HUES64 (cell line): ENCODE data around the gene PREX1.

ENCODE experiments used
- H3K27ac ChIP-seq: 2 replicates; pipeline ENCODE4 v1.7.0; 2013; ENCODE audit warnings: low read depth, low read length, inconsistent platforms
- H3K27me3 ChIP-seq: 2 replicates; pipeline ENCODE4 v1.6.1; 2013; ENCODE audit warnings: mild to moderate bottlenecking, low read length; ENCODE audit not compliant: insufficient read depth
- H3K36me3 ChIP-seq: 2 replicates; pipeline ENCODE4 v1.6.1; 2013; ENCODE audit warnings: mild to moderate bottlenecking, low read length; ENCODE audit not compliant: insufficient read depth
- H3K4me1 ChIP-seq: 2 replicates; pipeline ENCODE4 v1.6.1; 2013; ENCODE audit warnings: mild to moderate bottlenecking, low read length, moderate library complexity; ENCODE audit not compliant: insufficient read depth
- H3K4me3 ChIP-seq: 2 replicates; pipeline ENCODE4 v1.5.1; 2013; ENCODE audit warnings: mild to moderate bottlenecking, low read length, moderate library complexity
- H3K9ac ChIP-seq: 2 replicates; pipeline ENCODE4 v1.6.1; 2013; ENCODE audit warnings: mild to moderate bottlenecking, low read depth, low read length
- H3K9me3 ChIP-seq: 2 replicates; pipeline ENCODE4 v1.6.1; 2013; ENCODE audit warnings: low read depth, low read length; ENCODE audit not compliant: insufficient read depth
- WGBS: fragments of 150-250, 120-280 bp; methylation state at CpG from one replicate; pipeline ENCODE4 v1.1.7; 2013; ENCODE audit warnings: missing lambda C conversion rate; 5-methylcytosine and 5-hydroxymethylcytosine counted together

The PREX1 gene

DNA sequence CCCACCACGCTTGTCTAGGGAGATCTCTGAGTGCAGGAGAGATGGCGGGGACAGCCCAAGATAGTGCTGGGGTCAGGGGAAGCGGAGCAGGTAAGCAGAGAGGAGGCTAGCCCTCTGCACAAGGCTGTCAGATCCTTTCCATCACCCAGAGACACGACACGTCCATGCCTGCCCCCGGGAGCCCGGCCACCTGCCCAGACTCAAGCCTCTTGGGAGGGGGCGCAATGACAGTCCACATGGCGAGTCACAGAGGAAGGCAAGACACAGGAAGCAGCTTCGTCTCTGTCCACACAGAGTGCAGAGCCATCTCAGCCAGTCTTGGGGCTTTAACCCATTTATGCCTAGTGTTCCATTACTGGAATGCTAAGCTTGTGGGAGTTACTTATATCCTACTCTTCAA lies 78.4 kb downstream of the PREX1 start:
- WGBS, result 89% methylated on average over 10 of the region's 10 CpGs
- H3K27ac ChIP-seq, result no peak overlapping the region
- H3K36me3 ChIP-seq, result no peaks in the 10 kb centered on the region
- no peak overlapping the region for H3K9ac ChIP-seq
- no peak overlapping the region for H3K4me3 ChIP-seq
- H3K9me3 ChIP-seq, result no peaks in the 10 kb centered on the region
- H3K27me3 ChIP-seq, result peaks cover 5% of the 10 kb centered on the region; the same call in 1 of the 2 replicates
- H3K4me1 ChIP-seq, result peaks cover 40% of the 10 kb centered on the region

GRCh38 chr20:48748556-48748955 lies 79.2 kb downstream of the PREX1 start:
- H3K4me3 ChIP-seq, result no peak overlapping the region
- H3K9me3 ChIP-seq, result no peaks in the 10 kb centered on the region
- H3K36me3 ChIP-seq, result peaks cover 5% of the 10 kb centered on the region; the same call in 1 of the 2 replicates
- H3K27me3 ChIP-seq, result peaks cover 5% of the 10 kb centered on the region; the same call in 1 of the 2 replicates
- H3K4me1 ChIP-seq, result peaks cover 33% of the 10 kb centered on the region
- H3K9ac ChIP-seq, result no peak overlapping the region
- no peak overlapping the region for H3K27ac ChIP-seq
- WGBS, result 94% methylated on average over 8 of the region's 8 CpGs

GRCh38 chr20:48747840-48748414 lies 79.9 kb downstream of the PREX1 start:
- H3K27me3 ChIP-seq, result peaks cover 3% of the 10 kb centered on the region; the same call in 1 of the 2 replicates
- no peak overlapping the region for H3K27ac ChIP-seq
- H3K4me3 ChIP-seq, result no peak overlapping the region
- no peak overlapping the region for H3K9ac ChIP-seq
- peaks cover 30% of the 10 kb centered on the region for H3K4me1 ChIP-seq
- peaks cover 8% of the 10 kb centered on the region; the same call in 1 of the 2 replicates for H3K36me3 ChIP-seq
- WGBS, result 83% methylated on average over 15 of the region's 15 CpGs
- H3K9me3 ChIP-seq, result no peaks in the 10 kb centered on the region

- no peak overlapping the region for H3K27ac ChIP-seq
- WGBS, result 93% methylated on average over 3 of the region's 6 CpGs
- no peaks in the 10 kb centered on the region for H3K9me3 ChIP-seq
- no peaks in the 10 kb centered on the region for H3K27me3 ChIP-seq
- H3K4me1 ChIP-seq, result peaks cover 16% of the 10 kb centered on the region
- H3K9ac ChIP-seq, result no peak overlapping the region
- H3K4me3 ChIP-seq, result no peak overlapping the region
- peaks cover 9% of the 10 kb centered on the region; the same call in 1 of the 2 replicates for H3K36me3 ChIP-seq
These were observed 82.5 kb downstream of the PREX1 start for GRCh38 chr20:48745330-48745729.

DNA sequence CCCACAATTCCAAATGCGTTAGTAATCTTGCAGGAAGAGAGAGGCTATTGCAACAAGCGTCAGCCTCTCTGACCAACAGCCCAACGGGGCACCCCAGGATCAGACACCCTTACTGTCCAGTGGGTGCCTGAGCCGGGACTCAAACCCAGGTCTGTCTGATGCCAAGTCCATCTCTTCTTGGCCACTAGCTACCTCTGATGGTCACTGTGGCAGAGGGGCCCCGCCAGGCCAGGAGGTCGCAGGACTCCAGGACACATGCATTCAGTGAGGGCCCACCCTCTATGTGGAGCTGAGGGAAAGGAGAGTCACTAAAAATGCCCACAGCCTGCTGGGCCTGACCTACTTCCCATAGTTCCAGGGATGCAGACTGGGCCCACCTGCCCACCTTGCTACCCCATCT lies 83.3 kb downstream of the PREX1 start:
- Histone ChIP-seq H3K9ac (no peak overlapping the region), H3K36me3 (peaks cover 9% of the 10 kb centered on the region; the same call in 1 of the 2 replicates), H3K9me3 (no peaks in the 10 kb centered on the region), H3K27me3 (no peaks in the 10 kb centered on the region), H3K27ac (no peak overlapping the region), H3K4me1 (peaks cover 16% of the 10 kb centered on the region), H3K4me3 (no peak overlapping the region)
- WGBS, result 95% methylated on average over 6 of the region's 6 CpGs

GRCh38 chr20:48743807-48744206 lies 84.0 kb downstream of the PREX1 start:
- H3K4me3 ChIP-seq, result no peak overlapping the region
- peaks cover 16% of the 10 kb centered on the region for H3K4me1 ChIP-seq
- H3K36me3 ChIP-seq, result peaks cover 9% of the 10 kb centered on the region; the same call in 1 of the 2 replicates
- no peaks in the 10 kb centered on the region for H3K27me3 ChIP-seq
- 92% methylated on average over 5 of the region's 5 CpGs for WGBS
- H3K27ac ChIP-seq, result no peak overlapping the region
- H3K9ac ChIP-seq, result no peak overlapping the region
- H3K9me3 ChIP-seq, result no peaks in the 10 kb centered on the region

- WGBS, result 94% methylated on average over 16 of the region's 16 CpGs
These were observed 84.7 kb downstream of the PREX1 start for GRCh38 chr20:48742912-48743680.

DNA sequence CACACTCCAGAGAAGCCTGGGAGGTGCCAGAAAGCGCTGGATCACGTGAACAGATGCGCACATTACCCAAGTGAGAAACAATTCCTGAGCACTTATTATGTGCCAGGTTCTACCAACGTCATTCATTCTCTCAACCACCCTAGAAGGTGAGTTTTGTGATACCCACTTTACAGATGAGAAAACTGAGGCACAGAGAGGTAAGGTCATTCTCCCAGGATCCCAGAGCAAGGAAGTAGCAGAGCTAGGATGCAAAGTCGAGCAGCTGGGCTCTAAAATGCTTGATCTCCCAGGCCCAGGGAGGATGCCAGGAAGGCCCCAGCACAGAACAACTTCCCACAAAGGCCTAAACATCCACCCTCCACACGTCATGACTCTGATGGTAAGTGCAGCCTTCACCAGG lies 85.6 kb downstream of the PREX1 start:
- Histone ChIP-seq H3K4me3 (no peak overlapping the region), H3K9ac (no peak overlapping the region), H3K36me3 (peaks cover 9% of the 10 kb centered on the region; the same call in 1 of the 2 replicates), H3K27ac (no peak overlapping the region), H3K27me3 (no peaks in the 10 kb centered on the region), H3K9me3 (no peaks in the 10 kb centered on the region), H3K4me1 (peaks cover 9% of the 10 kb centered on the region)
- 92% methylated on average over 6 of the region's 6 CpGs for WGBS

More at GRCh38 chr20:48742912-48743680, 84.7 kb downstream of the PREX1 start:
- H3K27me3 ChIP-seq, result no peaks in the 10 kb centered on the region
- no peak overlapping the region for H3K27ac ChIP-seq
- no peak overlapping the region for H3K9ac ChIP-seq
- H3K4me3 ChIP-seq, result no peak overlapping the region
- H3K36me3 ChIP-seq, result peaks cover 9% of the 10 kb centered on the region; the same call in 1 of the 2 replicates
- no peaks in the 10 kb centered on the region for H3K9me3 ChIP-seq
- peaks cover 16% of the 10 kb centered on the region for H3K4me1 ChIP-seq

DNA sequence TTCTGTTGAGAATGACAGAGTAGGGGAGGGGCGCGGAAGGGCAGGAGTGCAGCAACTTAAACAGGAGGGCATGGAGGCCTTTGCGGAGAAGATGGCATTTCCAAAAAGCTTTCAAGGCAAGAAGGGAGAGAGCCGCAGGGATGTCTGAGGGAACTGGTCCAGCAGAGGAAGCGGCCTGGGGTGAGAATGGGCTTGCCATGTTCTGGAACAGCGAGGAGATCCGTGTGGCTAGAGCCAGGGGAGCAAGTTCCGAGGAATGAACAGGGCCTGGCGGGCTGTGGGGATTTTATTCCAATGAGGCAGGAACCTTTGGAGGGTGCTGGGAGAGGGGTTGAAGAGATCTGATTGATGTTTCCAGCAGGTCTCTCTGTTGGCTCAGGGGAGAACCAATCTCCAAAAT lies 86.1 kb downstream of the PREX1 start:
- no peak overlapping the region for H3K27ac ChIP-seq
- H3K36me3 ChIP-seq, result peaks cover 9% of the 10 kb centered on the region; the same call in 1 of the 2 replicates
- WGBS, result 96% methylated on average over 9 of the region's 9 CpGs
- no peaks in the 10 kb centered on the region for H3K9me3 ChIP-seq
- H3K4me1 ChIP-seq, result peaks cover 4% of the 10 kb centered on the region; the same call in 1 of the 2 replicates
- no peak overlapping the region for H3K4me3 ChIP-seq
- H3K27me3 ChIP-seq, result no peaks in the 10 kb centered on the region
- no peak overlapping the region for H3K9ac ChIP-seq

DNA sequence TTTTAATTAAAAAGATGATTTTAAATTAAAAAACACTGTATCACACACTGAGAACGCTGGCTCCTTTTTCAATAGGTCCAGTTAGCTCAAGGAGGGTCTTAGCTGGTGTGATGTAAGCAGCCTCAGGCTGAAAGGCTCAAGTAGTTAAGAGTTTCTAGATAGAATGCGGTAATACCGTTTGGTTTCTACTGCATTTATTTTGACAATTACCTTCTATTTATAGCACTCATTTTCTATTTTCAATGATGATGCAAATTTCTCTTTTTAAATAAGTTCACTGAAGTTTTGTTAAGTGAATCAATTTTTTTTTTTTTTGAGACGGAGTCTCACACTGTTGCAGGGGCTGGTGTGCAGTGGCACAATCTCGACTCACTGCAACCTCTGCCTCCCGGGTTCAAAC lies 87.1 kb downstream of the PREX1 start:
- peaks cover 9% of the 10 kb centered on the region; the same call in 1 of the 2 replicates for H3K36me3 ChIP-seq
- H3K4me1 ChIP-seq, result no peaks in the 10 kb centered on the region
- H3K27me3 ChIP-seq, result no peaks in the 10 kb centered on the region
- no peak overlapping the region for H3K9ac ChIP-seq
- 96% methylated on average over 4 of the region's 6 CpGs for WGBS
- no peaks in the 10 kb centered on the region for H3K9me3 ChIP-seq
- no peak overlapping the region for H3K27ac ChIP-seq
- H3K4me3 ChIP-seq, result no peak overlapping the region

- Histone ChIP-seq H3K9me3 (no peaks in the 10 kb centered on the region), H3K9ac (no peak overlapping the region), H3K4me3 (no peak overlapping the region), H3K4me1 (no peaks in the 10 kb centered on the region), H3K36me3 (peaks cover 9% of the 10 kb centered on the region; the same call in 1 of the 2 replicates), H3K27ac (no peak overlapping the region), H3K27me3 (no peaks in the 10 kb centered on the region)
- WGBS, result 89% methylated on average over 2 of the region's 2 CpGs
These were observed 87.5 kb downstream of the PREX1 start for GRCh38 chr20:48740292-48740649.
